Endodermal cell (in vitro differentiated cells): Measurements from ENCODE around the gene CCDC33. TPM values are rescaled to one million over a fixed set of nuclear protein-coding genes. Genes with fewer than 3 reads are reported as not detected.

Source experiments
- DNase-seq: peaks from one replicate; pipeline ENCODE4 v3.0.0-alpha.2; 2017
- H3K27ac ChIP-seq: 2 replicates; pipeline ENCODE4 v1.5.1; 2013; ENCODE audit warnings: mild to moderate bottlenecking, low read depth, low read length, moderate library complexity
- H3K27me3 ChIP-seq: 2 replicates; pipeline ENCODE4 v1.6.1; 2013; ENCODE audit warnings: mild to moderate bottlenecking, low read length, moderate library complexity; ENCODE audit not compliant: insufficient read depth, control insufficient read depth, poor library complexity, severe bottlenecking
- H3K36me3 ChIP-seq: 2 replicates; pipeline ENCODE4 v1.7.0; 2013; ENCODE audit warnings: mild to moderate bottlenecking, low read length, moderate library complexity; ENCODE audit not compliant: control insufficient read depth, insufficient read depth
- H3K4me1 ChIP-seq: one replicate; pipeline ENCODE4 v1.7.0; 2013; ENCODE audit warnings: low read length; ENCODE audit not compliant: control insufficient read depth, insufficient read depth
- H3K4me3 ChIP-seq: 2 replicates; pipeline ENCODE4 v1.5.1; 2013; ENCODE audit warnings: mild to moderate bottlenecking, low read length, moderate library complexity
- H3K9ac ChIP-seq: 2 replicates; pipeline ENCODE4 v1.6.1; 2013; ENCODE audit warnings: mild to moderate bottlenecking, low read length, moderate library complexity; ENCODE audit not compliant: poor library complexity, severe bottlenecking; ENCODE audit errors: extremely low read depth
- H3K9me3 ChIP-seq: 2 replicates; pipeline ENCODE4 v1.6.1; 2013; ENCODE audit warnings: mild to moderate bottlenecking, low read length, moderate library complexity; ENCODE audit not compliant: control insufficient read depth
- H3K27ac Mint-ChIP-seq: 2 replicates; pipeline ENCODE4 v1.8.0; 2020; ENCODE audit warnings: mixed read lengths
- H3K27me3 Mint-ChIP-seq: 2 replicates; pipeline ENCODE4 v1.8.0; 2021; ENCODE audit warnings: mild to moderate bottlenecking, mixed read lengths; ENCODE audit not compliant: insufficient read depth
- H3K36me3 Mint-ChIP-seq: 2 replicates; pipeline ENCODE4 v1.8.0; 2020; ENCODE audit warnings: low read depth, mixed read lengths
- H3K4me1 Mint-ChIP-seq: 2 replicates; pipeline ENCODE4 v1.8.0; 2020; ENCODE audit warnings: mixed read lengths
- H3K4me3 Mint-ChIP-seq: 2 replicates; pipeline ENCODE4 v1.8.0; 2020; ENCODE audit warnings: mild to moderate bottlenecking, moderate library complexity, mixed read lengths
- H3K9me3 Mint-ChIP-seq: 2 replicates; pipeline ENCODE4 v1.8.0; 2020; ENCODE audit warnings: mild to moderate bottlenecking, mixed read lengths
- WGBS, 2 experiments: methylation state at CpG; one replicate each; pipeline versions ENCODE4 v1.1.5 to v1.1.7; 2013; ENCODE audit warnings: missing lambda C conversion rate in 2 of 2, mixed read lengths in 1 of 2; ENCODE audit not compliant: insufficient coverage in 1 of 2, insufficient read length in 1 of 2; 5-methylcytosine and 5-hydroxymethylcytosine counted together
- total RNA-seq, 2 donors: library from RNA; stranded (reverse); fragmentation: NEBNext Ultra II Directional in 1 of 2; extraction: Animal tissue kit (Norgen Biotek cat#: 25700) in 1 of 2; gene quantifications; 2 replicates in 1 of 2; 3 replicates in 1 of 2; pipeline ENCODE4 v1.2.1, GENCODE V29; 2021
- TF ChIP-seq, protein P1 (sequence below): fragments of 200-600 bp; sonication (generic); conservative IDR thresholded peaks from 2 replicates; pipeline ENCODE4 v1.5.0; 2021; ENCODE audit warnings: antibody characterized with exemption, mild to moderate bottlenecking

CCDC33 gene
- total RNA-seq, 2 donors from 2014 or later: 2.8 to 3.5 TPM

GRCh38 chr15:74319138-74319460 is 83.0 kb downstream of the CCDC33 start:
- H3K4me3 ChIP-seq: no peak overlapping the region
- H3K27ac ChIP-seq: no peak overlapping the region
- TF ChIP-seq, protein P1, sequence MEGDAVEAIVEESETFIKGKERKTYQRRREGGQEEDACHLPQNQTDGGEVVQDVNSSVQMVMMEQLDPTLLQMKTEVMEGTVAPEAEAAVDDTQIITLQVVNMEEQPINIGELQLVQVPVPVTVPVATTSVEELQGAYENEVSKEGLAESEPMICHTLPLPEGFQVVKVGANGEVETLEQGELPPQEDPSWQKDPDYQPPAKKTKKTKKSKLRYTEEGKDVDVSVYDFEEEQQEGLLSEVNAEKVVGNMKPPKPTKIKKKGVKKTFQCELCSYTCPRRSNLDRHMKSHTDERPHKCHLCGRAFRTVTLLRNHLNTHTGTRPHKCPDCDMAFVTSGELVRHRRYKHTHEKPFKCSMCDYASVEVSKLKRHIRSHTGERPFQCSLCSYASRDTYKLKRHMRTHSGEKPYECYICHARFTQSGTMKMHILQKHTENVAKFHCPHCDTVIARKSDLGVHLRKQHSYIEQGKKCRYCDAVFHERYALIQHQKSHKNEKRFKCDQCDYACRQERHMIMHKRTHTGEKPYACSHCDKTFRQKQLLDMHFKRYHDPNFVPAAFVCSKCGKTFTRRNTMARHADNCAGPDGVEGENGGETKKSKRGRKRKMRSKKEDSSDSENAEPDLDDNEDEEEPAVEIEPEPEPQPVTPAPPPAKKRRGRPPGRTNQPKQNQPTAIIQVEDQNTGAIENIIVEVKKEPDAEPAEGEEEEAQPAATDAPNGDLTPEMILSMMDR: no peak
- Mint-ChIP-seq H3K36me3 (no peaks in the 10 kb centered on the region), H3K4me3 (no peak overlapping the region), H3K27ac (no peak overlapping the region), H3K27me3 (no peaks in the 10 kb centered on the region), H3K4me1 (peaks cover 12% of the 10 kb centered on the region), H3K9me3 (peaks cover 2% of the 10 kb centered on the region)
- 94% methylated on average over 5 of the region's 5 CpGs; no CpG with 5 or more reads in 1 of the 2 experiments for WGBS, 2 experiments
- H3K9me3 ChIP-seq: no peaks in the 10 kb centered on the region
- H3K9ac ChIP-seq: no peak overlapping the region
- no peak for DNase-seq
- peaks cover 6% of the 10 kb centered on the region for H3K4me1 ChIP-seq
- no peaks in the 10 kb centered on the region for H3K27me3 ChIP-seq
- H3K36me3 ChIP-seq: no peaks in the 10 kb centered on the region

GRCh38 chr15:74319596-74320351 is 83.6 kb downstream of the CCDC33 start:
- no peak overlapping the region for H3K9ac ChIP-seq
- 49 to 93% methylated on average over 2 to 8 of the region's 8 CpGs for WGBS, 2 experiments

DNA sequence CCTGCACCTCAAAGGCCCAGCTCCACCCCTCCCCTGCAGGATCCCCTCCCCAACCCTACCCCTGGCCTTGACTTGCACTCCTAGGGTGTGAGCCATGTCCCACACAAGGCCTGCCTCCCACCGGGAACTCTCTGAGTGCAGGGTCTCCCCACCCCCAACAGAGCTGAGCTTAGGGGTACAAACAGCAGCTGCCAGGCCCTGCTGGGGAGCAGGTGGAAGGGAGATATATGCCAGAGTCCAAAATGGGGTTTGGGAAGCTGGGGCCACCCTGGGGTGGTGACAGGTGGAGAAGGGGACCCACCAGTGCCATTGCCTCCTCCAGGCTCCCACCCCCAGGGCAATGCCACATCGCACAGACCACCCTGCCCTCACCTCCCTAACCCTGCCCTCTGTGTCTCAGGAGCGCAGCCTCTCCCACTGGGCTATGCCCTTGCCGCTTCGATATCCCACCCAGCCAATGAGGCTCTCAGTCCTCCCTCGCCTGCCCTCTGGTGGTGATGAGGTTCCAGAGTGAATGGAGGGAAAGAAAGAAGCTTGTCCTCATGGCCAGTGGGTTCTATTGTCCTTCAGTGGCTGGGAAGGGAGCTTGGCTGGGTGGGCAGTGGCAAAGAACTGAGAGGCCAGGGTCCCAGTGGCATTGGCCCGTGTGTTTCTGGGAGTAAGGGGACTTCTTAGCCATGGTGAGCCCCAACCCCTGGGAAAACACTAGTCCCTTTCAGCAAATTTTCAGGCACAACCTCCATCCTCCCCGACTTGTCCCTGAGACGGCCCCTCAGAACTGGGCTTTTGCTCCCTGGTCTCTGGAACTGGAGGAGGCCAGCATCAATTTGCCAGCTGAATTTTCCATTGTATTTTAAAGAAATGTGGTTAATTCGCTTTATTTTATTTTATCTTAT is 84.5 kb downstream of the CCDC33 start:
- TF ChIP-seq, protein P1: peak; percentile 64
- H3K4me3 Mint-ChIP-seq: no peak overlapping the region
- WGBS, 2 experiments: 87 to 100% methylated on average over 2 to 9 of the region's 10 CpGs
- H3K9me3 Mint-ChIP-seq: peaks cover 2% of the 10 kb centered on the region
- peak overlapping the region; percentile 71 for H3K27ac ChIP-seq
- H3K36me3 ChIP-seq: no peaks in the 10 kb centered on the region
- H3K9me3 ChIP-seq: no peaks in the 10 kb centered on the region
- H3K27me3 ChIP-seq: no peaks in the 10 kb centered on the region
- no peak overlapping the region for H3K4me3 ChIP-seq
- H3K27me3 Mint-ChIP-seq: no peaks in the 10 kb centered on the region
- peaks cover 13% of the 10 kb centered on the region for H3K4me1 Mint-ChIP-seq
- H3K9ac ChIP-seq: no peak overlapping the region
- H3K36me3 Mint-ChIP-seq: no peaks in the 10 kb centered on the region
- DNase-seq: peak; percentile 78
- no peak overlapping the region for H3K27ac Mint-ChIP-seq
- H3K4me1 ChIP-seq: peaks cover 6% of the 10 kb centered on the region

More at GRCh38 chr15:74319596-74320351, 83.6 kb downstream of the CCDC33 start:
- peak overlapping the region; percentile 71 for H3K27ac ChIP-seq
- peaks cover 6% of the 10 kb centered on the region for H3K4me1 ChIP-seq
- Mint-ChIP-seq H3K4me1 (peaks cover 11% of the 10 kb centered on the region), H3K36me3 (no peaks in the 10 kb centered on the region), H3K9me3 (peaks cover 2% of the 10 kb centered on the region), H3K27ac (no peak overlapping the region), H3K27me3 (no peaks in the 10 kb centered on the region), H3K4me3 (no peak overlapping the region)
- no peak overlapping the region for H3K4me3 ChIP-seq
- no peaks in the 10 kb centered on the region for H3K36me3 ChIP-seq
- H3K27me3 ChIP-seq: no peaks in the 10 kb centered on the region
- no peaks in the 10 kb centered on the region for H3K9me3 ChIP-seq
- TF ChIP-seq, protein P1: no peak
- peak; percentile 91 for DNase-seq
